ENCODE measurements around the gene YWHAB. TPM values are rescaled to one million over a fixed set of nuclear protein-coding genes. Genes with fewer than 3 reads are reported as not detected.

YWHAB gene
- total and polyA plus RNA-seq, 2 of the 4 experiments (the other 2 are of a cell fraction) = 78.0 to 102 TPM

- TF ChIP-seq RFX5 (IDR thresholded peaks at IDR 0.05; ENCODE audit: low read depth, low read length) (no peak), ELK1 (IDR thresholded peaks at IDR 0.05; ENCODE audit: borderline replicate concordance, low read depth, low read length) (no peak), CHD1 (IDR thresholded peaks at IDR 0.05; ENCODE audit: low read depth, low read length) (no peak)
- BruUV-seq (replicated peaks) = no TSS peak
- Histone ChIP-seq H3K27me3 (ENCODE audit: control insufficient read depth, insufficient read depth, low read length) (no peaks in the 10 kb centered on the region), H2BK20ac (ENCODE audit: low read depth, low read length) (no peak overlapping the region), H4K20me1 (ENCODE audit: insufficient read depth, low read length) (peaks cover 14% of the 10 kb centered on the region; the same call in 1 of the 2 replicates), H3K9me1 (ENCODE audit: insufficient read depth, low read length) (peaks cover 8% of the 10 kb centered on the region), H3K36me3 (ENCODE audit: control insufficient read depth, insufficient read depth, low read length) (peaks cover 37% of the 10 kb centered on the region), H4K91ac (ENCODE audit: insufficient read depth, low read depth, low read length) (no peak overlapping the region), H3K9me3 (ENCODE audit: control insufficient read depth, insufficient read depth, low read length) (no peaks in the 10 kb centered on the region), H3K4me2 (ENCODE audit: low read depth, low read length) (no peak overlapping the region), H2AFZ (replicated peaks; ENCODE audit: low read length, poor library complexity) (no peak overlapping the region), H3K79me1 (ENCODE audit: low read depth in 1 of 2, low read length in 2 of 2) (peaks cover 46 to 68% of the 10 kb centered on the region in 2 experiments), H2AK9ac (replicated peaks; ENCODE audit: low read depth, low read length, poor library complexity) (no peak overlapping the region), H4K5ac (ENCODE audit: low read depth, low read length) (no peak overlapping the region), H4K8ac (ENCODE audit: low read depth in 2 of 2, low read length in 2 of 2) (no peak overlapping the region), H3K56ac (ENCODE audit: extremely low read depth, insufficient read depth, low read length) (no peak overlapping the region), H3K27ac (ENCODE audit: insufficient read depth, low read length) (no peak overlapping the region), H3K4me3 (ENCODE audit: insufficient read depth, low read depth, low read length) (no peak overlapping the region), H2AK5ac (ENCODE audit: low read depth, low read length) (no peak overlapping the region), H3K23ac (ENCODE audit: low read depth, low read length) (no peak overlapping the region), H2BK15ac (ENCODE audit: low read depth, low read length) (no peak overlapping the region), H3K14ac (replicated peaks; ENCODE audit: low read depth, low read length) (no peak overlapping the region), H3K4me1 (ENCODE audit: control insufficient read depth, insufficient read depth, low read length) (peaks cover 5% of the 10 kb centered on the region), H3K18ac (ENCODE audit: low read depth, low read length) (no peak overlapping the region), H2BK5ac (ENCODE audit: low read depth, low read length, poor library complexity, severe bottlenecking) (no peak overlapping the region), H3K4ac (ENCODE audit: low read depth, low read length) (no peak overlapping the region), H3K9ac (ENCODE audit: low read depth, low read length) (no peak overlapping the region), H2BK120ac (ENCODE audit: low read depth, low read length) (no peak overlapping the region)
- ATAC-seq (ENCODE audit: low read depth) (no peak), DNase-seq (no peak)
- dilution Hi-C loops (cut with HindIII; ENCODE audit: low sequenced_read_pairs, unreplicated experiment) = no loop called here
- in situ Hi-C loops (cut with MboI; ENCODE audit: low sequenced_read_pairs) = no loop called here
- WGBS, 2 experiments (ENCODE audit: extremely low coverage in 2 of 2, insufficient read length in 1 of 2) = no CpG with 5 or more reads among the region's 3 CpGs
- ChIA-PET CTCF (no interaction called here), POLR2A (ENCODE audit: unreplicated experiment) (no interaction called here)
- intact Hi-C loops (cut with micrococcal nuclease) = no loop called here
Measured at GRCh38 chr20:44956410-44956809, 70.9 kb downstream of the YWHAB start.

Other genes starting within 250 kb of the YWHAB start
- 6.9 and 8.1 TPM in 2 replicates for gene ADA, start 234.0 kb upstream of the YWHAB start, total RNA-seq (2012; rRNA removed)
- 11.0 and 11.6 TPM in 2 replicates for gene ADA, start 234.0 kb upstream of the YWHAB start, polyA plus RNA-seq (2012; rRNA removed)
- not detected in 2 replicates for gene CCN5, start 170.3 kb upstream of the YWHAB start, total RNA-seq (2012; rRNA removed)
- gene CCN5, start 170.3 kb upstream of the YWHAB start, polyA plus RNA-seq (2012; rRNA removed) = not detected in 2 replicates
- not detected in 2 replicates for gene KCNK15, start 139.8 kb upstream of the YWHAB start, total RNA-seq (2012; rRNA removed)
- not detected in 2 replicates for gene KCNK15, start 139.8 kb upstream of the YWHAB start, polyA plus RNA-seq (2012; rRNA removed)
- gene RIMS4, start 75.2 kb upstream of the YWHAB start, total RNA-seq (2012; rRNA removed) = not detected in 2 replicates
- gene RIMS4, start 75.2 kb upstream of the YWHAB start, polyA plus RNA-seq (2012; rRNA removed) = not detected in 2 replicates
- 4.7 and 6.1 TPM in 2 replicates for gene PABPC1L, start 24.4 kb downstream of the YWHAB start, total RNA-seq (2012; rRNA removed)
- 76.6 and 82.4 TPM in 2 replicates for gene PABPC1L, start 24.4 kb downstream of the YWHAB start, polyA plus RNA-seq (2012; rRNA removed)
- gene TOMM34, start 74.7 kb downstream of the YWHAB start, total RNA-seq (2012; rRNA removed) = 82.8 and 97.5 TPM in 2 replicates
- gene TOMM34, start 74.7 kb downstream of the YWHAB start, polyA plus RNA-seq (2012; rRNA removed) = 98.2 and 101 TPM in 2 replicates
- gene STK4, start 80.8 kb downstream of the YWHAB start, total RNA-seq (2012; rRNA removed) = 22.2 and 30.0 TPM in 2 replicates
- gene STK4, start 80.8 kb downstream of the YWHAB start, polyA plus RNA-seq (2012; rRNA removed) = 8.3 and 10.2 TPM in 2 replicates
- gene KCNS1, start 215.4 kb downstream of the YWHAB start, total RNA-seq (2012; rRNA removed) = 0.54 and 0.56 TPM in 2 replicates
- 0.46 and 0.62 TPM in 2 replicates for gene KCNS1, start 215.4 kb downstream of the YWHAB start, polyA plus RNA-seq (2012; rRNA removed)
- not detected in 2 replicates for gene WFDC5, start 229.5 kb downstream of the YWHAB start, total RNA-seq (2012; rRNA removed)
- not detected in 2 replicates for gene WFDC5, start 229.5 kb downstream of the YWHAB start, polyA plus RNA-seq (2012; rRNA removed)
- gene WFDC12, start 238.8 kb downstream of the YWHAB start, total RNA-seq (2012; rRNA removed) = not detected in 2 replicates
- gene WFDC12, start 238.8 kb downstream of the YWHAB start, polyA plus RNA-seq (2012; rRNA removed) = not detected in 2 replicates

Data from IMR-90 (cell line).